Epithelial cell of esophagus (primary cell): ENCODE results near the gene RBBP8NL.
A peak's percentile ranks its signal among the peaks of the same experiment; 100 is the strongest.

ENCODE experiments used
- DNase-seq: peaks from one replicate; pipeline ENCODE4 v3.0.0; 2010; ENCODE audit warnings: low read depth
- H3K4me3 ChIP-seq: 2 replicates; pipeline ENCODE4 v1.5.1; 2011; ENCODE audit warnings: mild to moderate bottlenecking, low read length, control low read depth
- CTCF ChIP-seq: IDR thresholded peaks from 2 replicates; pipeline ENCODE4 v1.5.1; 2011; ENCODE audit warnings: low read depth, mild to moderate bottlenecking, low read length, control low read depth, inconsistent platforms; ENCODE audit not compliant: insufficient read depth; ENCODE audit errors: missing control alignments

The RBBP8NL gene

GRCh38 chr20:62367136-62367632 lies 60.2 kb downstream of the RBBP8NL start, which contains the start of gene LAMA5:
Gene LAMA5 (minus strand): TSS chr20:62367312. CDS start chr20:62367245, 67 bp downstream.
- no peak for DNase-seq
- peak within 1 kb of the TSS; percentile 94 for H3K4me3 ChIP-seq
- TF ChIP-seq CTCF: no peak

- DNase-seq: no peak
- TF ChIP-seq CTCF: no peak
- H3K4me3 ChIP-seq: peak overlapping the region; percentile 94
Measured at GRCh38 chr20:62366370-62367135, 60.8 kb downstream of the RBBP8NL start.

GRCh38 chr20:62365814-62366369 lies 61.4 kb downstream of the RBBP8NL start:
- peak overlapping the region; percentile 94 for H3K4me3 ChIP-seq
- DNase-seq: peak; percentile 81

DNA sequence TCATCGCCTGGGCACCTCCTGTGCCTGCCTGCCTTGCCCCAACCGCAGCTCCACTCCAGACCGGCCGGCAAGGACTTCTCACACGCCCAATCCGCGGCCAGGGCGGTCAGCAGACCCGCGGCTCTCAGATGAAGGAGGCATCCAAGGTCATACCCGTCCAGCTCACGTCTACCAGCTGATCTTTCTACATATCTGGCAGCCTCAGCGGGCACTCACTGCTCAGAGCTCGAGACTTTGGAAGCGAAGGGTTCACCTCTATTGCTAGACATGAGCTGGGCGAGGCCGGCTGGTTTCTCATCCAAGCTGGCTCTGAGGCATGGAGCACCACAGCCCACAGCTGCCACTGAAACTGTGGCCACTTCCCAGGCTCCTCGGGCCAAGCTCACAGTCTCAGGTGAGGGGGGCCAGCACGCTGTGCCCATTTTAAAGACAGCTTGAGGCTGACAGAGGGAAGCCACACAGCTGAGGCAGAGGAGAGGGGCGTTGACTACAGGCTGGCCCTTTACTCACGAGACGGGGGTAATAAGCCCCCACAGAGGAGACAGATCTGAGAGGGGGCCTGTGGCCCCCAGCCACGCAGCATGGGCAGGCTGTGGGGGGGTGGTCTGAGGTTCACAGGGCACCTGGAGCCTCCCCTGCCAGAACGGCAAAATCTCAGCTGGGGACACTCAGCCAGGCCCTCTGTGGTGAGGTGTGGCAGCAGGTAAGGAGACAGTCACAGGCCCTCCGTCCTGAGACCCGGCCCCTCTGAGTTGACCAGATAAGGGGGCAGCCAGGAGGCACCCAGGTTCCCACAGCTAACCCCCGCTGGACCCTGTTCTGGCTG lies 62.2 kb downstream of the RBBP8NL start:
- H3K4me3 ChIP-seq: peak overlapping the region; percentile 94
- no peak for DNase-seq

More at GRCh38 chr20:62365814-62366369, 61.4 kb downstream of the RBBP8NL start:
- no peak for TF ChIP-seq CTCF

DNA sequence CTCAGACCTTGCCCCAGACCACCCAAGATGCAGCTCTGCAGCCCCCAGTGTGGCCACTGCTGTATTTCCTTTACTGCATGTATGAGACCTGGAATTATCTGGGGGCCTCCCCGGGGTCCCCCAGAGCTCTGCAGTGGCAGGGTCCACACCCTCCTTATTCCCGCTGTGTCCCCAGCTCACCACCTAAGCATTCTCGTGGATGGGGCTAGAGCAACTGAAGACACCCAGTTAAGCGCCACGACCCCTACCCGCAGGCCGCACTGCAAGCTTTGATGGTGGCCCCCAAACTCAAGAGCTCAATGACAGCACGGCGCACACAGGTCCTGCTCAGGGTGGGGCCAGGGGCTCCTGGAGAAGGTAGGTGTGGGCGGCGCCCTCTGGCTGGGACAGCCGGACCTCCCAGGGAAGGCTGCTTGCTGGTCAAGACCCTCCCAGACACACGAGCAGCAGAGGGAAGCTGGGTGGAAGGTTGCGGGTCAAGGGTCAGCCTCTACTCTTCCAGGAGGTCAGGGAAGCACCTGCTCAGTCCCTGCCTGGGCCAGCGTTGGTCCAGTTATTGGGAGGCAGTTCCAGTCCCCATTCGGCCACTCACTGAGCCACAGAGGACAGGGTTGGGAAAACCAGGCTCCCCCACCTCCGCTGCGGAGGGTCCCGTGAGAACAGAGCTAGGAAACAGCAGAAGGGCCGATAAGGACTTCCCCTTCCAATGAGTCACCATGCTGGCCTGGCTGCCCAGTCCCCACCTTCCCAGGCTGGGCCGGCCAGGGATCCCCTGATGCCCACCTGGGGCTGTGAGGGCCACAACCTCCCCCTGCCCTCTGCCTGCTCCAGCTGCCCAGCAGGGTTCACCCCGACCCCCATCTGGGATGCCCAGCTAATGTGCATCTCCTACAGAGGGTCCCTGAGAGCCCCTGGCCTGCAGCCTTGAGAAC lies 63.2 kb downstream of the RBBP8NL start:
- peak overlapping the region; percentile 94 for H3K4me3 ChIP-seq
- no peak for TF ChIP-seq CTCF
- DNase-seq: no peak

More for the DNA sequence above, 62.2 kb downstream of the RBBP8NL start:
- no peak for TF ChIP-seq CTCF
